ENCODE data around the gene GTF2IRD1.

DNA sequence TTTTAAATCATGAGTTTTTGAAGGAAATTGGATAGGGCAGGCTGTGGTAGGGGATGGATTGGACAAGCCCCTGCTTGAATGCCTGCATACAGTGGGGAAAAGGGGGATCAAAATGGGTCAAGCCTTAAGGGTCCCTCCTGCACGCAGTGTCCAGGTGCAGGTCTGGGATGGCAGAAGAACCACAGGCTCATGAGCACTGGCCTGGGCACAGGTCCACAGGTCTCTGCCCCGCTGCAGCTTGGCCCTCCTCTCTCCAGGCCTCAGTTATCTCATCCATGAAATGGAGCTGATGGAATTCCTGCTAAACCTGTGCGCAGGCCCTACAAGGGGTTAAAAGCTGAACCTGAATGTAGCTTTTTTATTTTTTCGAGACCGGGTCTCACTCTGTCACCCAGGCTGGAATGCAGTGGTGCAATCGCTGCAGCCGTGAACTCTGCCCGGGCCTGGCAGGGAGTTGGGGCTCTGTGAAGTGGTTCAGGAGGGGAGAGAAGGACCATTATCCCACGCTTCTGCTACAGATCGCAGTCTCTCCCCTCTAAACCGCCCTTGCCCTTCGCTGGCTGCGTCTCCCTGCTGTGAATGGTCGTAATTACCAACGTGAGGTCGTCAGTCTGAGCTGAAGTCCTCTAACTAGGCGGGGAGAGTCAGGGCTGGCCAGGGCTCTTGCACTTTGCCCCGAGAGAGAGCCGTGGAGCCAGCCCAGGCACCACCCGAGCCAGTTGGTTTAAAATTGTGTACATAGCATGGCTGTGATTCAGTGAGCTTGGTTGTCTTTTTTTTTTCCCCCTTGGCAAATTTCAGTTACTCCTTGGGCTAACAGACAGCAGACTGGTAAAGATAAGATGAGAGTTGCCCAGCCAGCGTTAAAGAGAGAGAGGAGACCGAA lies 126.3 kb downstream of the GTF2IRD1 start:
- no peak for TF ChIP-seq POLR2A (IDR thresholded peaks at IDR 0.05)
- TF ChIP-seq, protein P1, sequence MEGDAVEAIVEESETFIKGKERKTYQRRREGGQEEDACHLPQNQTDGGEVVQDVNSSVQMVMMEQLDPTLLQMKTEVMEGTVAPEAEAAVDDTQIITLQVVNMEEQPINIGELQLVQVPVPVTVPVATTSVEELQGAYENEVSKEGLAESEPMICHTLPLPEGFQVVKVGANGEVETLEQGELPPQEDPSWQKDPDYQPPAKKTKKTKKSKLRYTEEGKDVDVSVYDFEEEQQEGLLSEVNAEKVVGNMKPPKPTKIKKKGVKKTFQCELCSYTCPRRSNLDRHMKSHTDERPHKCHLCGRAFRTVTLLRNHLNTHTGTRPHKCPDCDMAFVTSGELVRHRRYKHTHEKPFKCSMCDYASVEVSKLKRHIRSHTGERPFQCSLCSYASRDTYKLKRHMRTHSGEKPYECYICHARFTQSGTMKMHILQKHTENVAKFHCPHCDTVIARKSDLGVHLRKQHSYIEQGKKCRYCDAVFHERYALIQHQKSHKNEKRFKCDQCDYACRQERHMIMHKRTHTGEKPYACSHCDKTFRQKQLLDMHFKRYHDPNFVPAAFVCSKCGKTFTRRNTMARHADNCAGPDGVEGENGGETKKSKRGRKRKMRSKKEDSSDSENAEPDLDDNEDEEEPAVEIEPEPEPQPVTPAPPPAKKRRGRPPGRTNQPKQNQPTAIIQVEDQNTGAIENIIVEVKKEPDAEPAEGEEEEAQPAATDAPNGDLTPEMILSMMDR (IDR thresholded peaks at IDR 0.05), result no peak
